ENCODE measurements around the gene NR1H4.

Gene NR1H4

GRCh38 chr12:100455896-100456295, 17.8 kb upstream of the NR1H4 start:
- TF ChIP-seq CTCF (conservative IDR thresholded peaks at IDR 0.05): no peak
- no peak overlapping the region for H3K27ac ChIP-seq

DNA sequence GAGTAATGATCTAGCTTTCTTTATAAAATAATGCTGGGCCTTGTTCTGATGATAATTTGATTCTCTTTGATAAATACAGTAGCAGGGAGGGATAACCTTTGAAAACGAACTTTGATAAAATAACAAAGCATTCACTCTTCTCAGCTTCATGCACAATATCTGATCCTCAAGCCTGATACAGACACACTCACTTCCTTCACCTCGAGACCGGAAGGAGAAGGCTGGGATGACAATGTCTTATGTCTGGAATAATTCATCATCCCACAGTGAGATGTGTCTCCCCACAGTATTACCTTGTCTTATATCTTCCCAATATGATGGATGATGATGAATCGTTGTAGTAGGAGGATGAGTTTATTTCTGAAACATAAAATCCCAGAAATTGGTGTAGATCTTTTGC, 15.5 kb upstream of the NR1H4 start:
- H3K27ac ChIP-seq: no peak overlapping the region
- TF ChIP-seq CTCF (conservative IDR thresholded peaks at IDR 0.05): no peak

GRCh38 chr12:100460702-100461101, 13.0 kb upstream of the NR1H4 start:
- no peak for TF ChIP-seq CTCF (conservative IDR thresholded peaks at IDR 0.05)
- H3K27ac ChIP-seq: no peak overlapping the region

DNA sequence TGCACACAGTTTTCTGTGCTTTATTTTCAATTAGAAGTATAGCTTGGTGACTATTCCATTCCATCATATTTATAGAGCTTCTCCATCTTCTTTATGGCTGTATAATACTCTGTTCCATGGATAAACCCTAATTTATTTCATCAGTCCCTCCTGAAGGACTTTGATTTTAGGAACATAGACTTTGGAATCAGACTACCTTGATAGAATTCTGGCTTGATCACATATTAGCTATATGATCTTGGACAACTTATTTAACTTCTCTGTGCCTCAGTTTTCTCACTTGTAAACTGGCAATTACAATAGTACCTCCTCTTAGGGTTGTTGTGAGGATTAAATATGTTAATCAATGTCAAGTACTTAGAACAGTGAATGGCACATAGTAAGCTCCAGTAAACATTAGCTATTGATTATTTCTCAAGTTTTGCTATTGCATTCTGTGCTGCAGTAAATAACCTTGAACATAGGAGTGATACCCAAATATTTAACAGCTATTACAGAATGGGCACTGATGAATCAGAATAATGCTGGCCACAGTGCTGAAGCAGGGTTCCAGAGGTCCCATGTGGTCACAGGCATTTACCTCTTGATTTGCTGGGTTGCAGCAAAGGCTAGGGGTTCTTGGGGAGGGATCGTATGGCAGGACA, 12.2 kb upstream of the NR1H4 start:
- H3K27ac ChIP-seq: no peak overlapping the region
- no peak for TF ChIP-seq CTCF (conservative IDR thresholded peaks at IDR 0.05)

DNA sequence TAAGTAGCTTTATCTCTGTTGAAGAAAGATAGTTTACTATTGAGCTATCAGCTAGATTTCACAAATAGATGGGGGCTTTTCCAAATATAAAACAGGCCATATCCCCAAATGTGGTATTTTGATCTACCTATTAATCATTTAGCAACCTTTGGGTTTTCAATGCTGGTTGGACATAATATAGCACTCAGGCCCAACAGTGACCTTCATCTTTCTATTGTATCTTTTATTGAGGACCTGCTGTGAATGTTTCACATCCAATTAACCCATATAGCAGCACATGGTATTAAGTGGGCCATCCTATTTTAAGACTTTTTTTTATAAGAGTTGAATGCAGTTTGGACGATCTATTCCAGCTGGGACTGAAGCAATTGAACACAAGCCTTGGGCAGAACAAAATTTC, 10.0 kb upstream of the NR1H4 start:
- H3K27ac ChIP-seq: no peak overlapping the region
- TF ChIP-seq CTCF (conservative IDR thresholded peaks at IDR 0.05): no peak

- H3K27ac ChIP-seq: no peak overlapping the region
- no peak for TF ChIP-seq CTCF (conservative IDR thresholded peaks at IDR 0.05)
Measured at GRCh38 chr12:100464529-100464928, 9.1 kb upstream of the NR1H4 start.

- no peak overlapping the region for H3K27ac ChIP-seq
- no peak for TF ChIP-seq CTCF (conservative IDR thresholded peaks at IDR 0.05)
Measured at GRCh38 chr12:100468126-100468525, 5.5 kb upstream of the NR1H4 start.

Measured in VCaP (cell line).